GM12878 (cell line): ENCODE data around the gene UNC5B. TPM values are rescaled to one million over a fixed set of nuclear protein-coding genes. Genes with fewer than 3 reads are reported as not detected.

Experiments used
- ATAC-seq: fragments of 200-7000 bp; cut with Tn5 transposase; 3 replicates; pipeline ENCODE4 v1.9.1; 2020; ENCODE audit warnings: mild to moderate bottlenecking, moderate library complexity
- BruUV-seq: library from RNA; stranded (reverse); fragments of 400-500 nt; replicated peaks from 2 replicates; lab custom pipeline; 2021; lab: Mats Ljungman, UMichigan
- CTCF ChIA-PET: fragments of 300-600 bp; sonication (Branson Sonifier 250); formaldehyde crosslinking; extraction: SDS; loops from one replicate; lab custom pipeline; 2021; ENCODE audit warnings: inconsistent platforms; lab: Yijun Ruan, JAX
- POLR2A ChIA-PET: fragments of 350-600 bp; formaldehyde crosslinking; extraction: SDS; loops from one replicate; lab custom pipeline; 2021; ENCODE audit warnings: inconsistent platforms; lab: Charles Lee
- RAD21 ChIA-PET: fragments of 300-600 bp; sonication (Branson Sonifier 250); formaldehyde crosslinking; loops from one replicate; lab custom pipeline; 2023; ENCODE audit warnings: antibody characterized with exemption; ENCODE audit not compliant: unreplicated experiment; lab: Charles Lee
- SMC1A ChIA-PET: fragments of 300-600 bp; sonication (Branson Sonifier 250); formaldehyde crosslinking; loops from one replicate; lab custom pipeline; 2023; ENCODE audit not compliant: unreplicated experiment, uncharacterized antibody; lab: Charles Lee
- DNase-seq: peaks from one replicate; pipeline ENCODE4 v3.0.0-alpha.2; 2011; ENCODE audit warnings: low read depth, low spot score
- FAIRE-seq: peaks from 3 replicates; lab custom pipeline; 2011; peaks lifted over from hg19 to GRCh38; lab: Jason Lieb, UNC
- H2AFZ ChIP-seq: 2 replicates; pipeline ENCODE4 v1.6.0; 2011; ENCODE audit warnings: low read depth, low read length, control low read depth; ENCODE audit not compliant: control insufficient read depth
- H3K27ac ChIP-seq: 2 replicates; pipeline ENCODE4 v1.5.1; 2011; ENCODE audit warnings: control low read depth; ENCODE audit not compliant: control insufficient read depth, insufficient read depth
- H3K27me3 ChIP-seq, 2 experiments: replicated peaks in 1 of 2; 2 replicates each; pipeline versions ENCODE4 v1.6.0 to v1.6.1; 2011; ENCODE audit warnings: low read length in 1 of 2; ENCODE audit not compliant: control insufficient read depth in 2 of 2, insufficient read depth in 2 of 2
- H3K36me3 ChIP-seq, 2 experiments: 2 replicates each; pipeline ENCODE4 v1.5.1; 2011; ENCODE audit warnings: low read length in 1 of 2; ENCODE audit not compliant: control insufficient read depth in 2 of 2, insufficient read depth in 2 of 2
- H3K4me1 ChIP-seq: 2 replicates; pipeline ENCODE4 v1.6.1; 2011; ENCODE audit warnings: mild to moderate bottlenecking, low read length, moderate library complexity, mixed read lengths; ENCODE audit not compliant: control insufficient read depth, insufficient read depth
- H3K4me2 ChIP-seq: 2 replicates; pipeline ENCODE4 v1.6.0; 2011; ENCODE audit warnings: control low read depth; ENCODE audit not compliant: control insufficient read depth, insufficient read depth
- H3K4me3 ChIP-seq: fragments of 200-600 bp; sonication (generic); 2 replicates; pipeline ENCODE4 v1.5.1; 2016
- H3K79me2 ChIP-seq: 2 replicates; pipeline ENCODE4 v1.6.0; 2011; ENCODE audit warnings: low read length; ENCODE audit not compliant: control insufficient read depth, insufficient read depth
- H3K9ac ChIP-seq: 2 replicates; pipeline ENCODE4 v1.8.0; 2011; ENCODE audit warnings: low read length, control low read depth, mixed read lengths; ENCODE audit not compliant: control insufficient read depth, insufficient read depth
- H3K9me3 ChIP-seq: replicated peaks from 3 replicates; pipeline ENCODE4 v1.5.1; 2011; ENCODE audit warnings: mild to moderate bottlenecking, low read length; ENCODE audit not compliant: control insufficient read depth, insufficient read depth
- H4K20me1 ChIP-seq: 2 replicates; pipeline ENCODE4 v1.6.0; 2011; ENCODE audit not compliant: control insufficient read depth, insufficient read depth
- BACH1 ChIP-seq: fragments of 450-650 bp; IDR thresholded peaks from 2 replicates; pipeline ENCODE4 v1.6.1; 2017; ENCODE audit warnings: mild to moderate bottlenecking, borderline replicate concordance
- BRCA1 ChIP-seq: IDR thresholded peaks from 2 replicates; pipeline ENCODE4 v1.6.1; 2011; ENCODE audit warnings: low read depth, low read length, improper control_type of control experiment
- CBX5 ChIP-seq: sonication (generic); IDR thresholded peaks from 2 replicates; pipeline ENCODE4 v1.6.1; 2016; ENCODE audit warnings: low read depth, moderate library complexity, mild to moderate bottlenecking, inconsistent platforms
- CHD2 ChIP-seq: IDR thresholded peaks from 2 replicates; pipeline ENCODE4 v1.6.1; 2011; ENCODE audit warnings: low read depth, low read length, improper control_type of control experiment, borderline replicate concordance
- CREM ChIP-seq: IDR thresholded peaks from 2 replicates; pipeline ENCODE4 v1.6.1; 2014; ENCODE audit warnings: antibody characterized with exemption, low read depth
- ETV6 ChIP-seq, 2 experiments: fragments of 450-650 bp in 1 of 2; IDR thresholded peaks in 1 of 2; conservative IDR thresholded peaks in 1 of 2; 2 replicates each; pipeline ENCODE4 v1.6.1; 2014; ENCODE audit warnings: antibody characterized with exemption in 1 of 2, borderline replicate concordance in 1 of 2, low read depth in 1 of 2, mild to moderate bottlenecking in 1 of 2, moderate library complexity in 1 of 2
- GATAD2B ChIP-seq: fragments of 450-650 bp; conservative IDR thresholded peaks from 2 replicates; pipeline ENCODE4 v1.6.1; 2017; ENCODE audit warnings: low read depth, mild to moderate bottlenecking, moderate library complexity
- IKZF2 ChIP-seq, 2 experiments: fragments of 450-650 bp; IDR thresholded peaks; 2 replicates each; pipeline ENCODE4 v1.6.1; 2017; ENCODE audit warnings: mild to moderate bottlenecking in 2 of 2, moderate library complexity in 2 of 2
- MEF2A ChIP-seq: IDR thresholded peaks from 2 replicates; pipeline ENCODE4 v1.6.1; 2011; ENCODE audit warnings: low read depth, mild to moderate bottlenecking, low read length, moderate library complexity; ENCODE audit not compliant: insufficient read depth
- RB1 ChIP-seq: fragments of 450-650 bp; formaldehyde crosslinking; IDR thresholded peaks from 2 replicates; pipeline ENCODE4 v1.6.1; 2017; ENCODE audit warnings: mild to moderate bottlenecking, borderline replicate concordance
- SMAD5 ChIP-seq: IDR thresholded peaks from 2 replicates; pipeline ENCODE4 v1.6.1; 2016; ENCODE audit warnings: antibody characterized with exemption, low read depth
- SMC3 ChIP-seq: IDR thresholded peaks from 2 replicates; pipeline ENCODE4 v1.6.1; 2011; ENCODE audit warnings: low read length, improper control_type of control experiment, borderline replicate concordance
- SUZ12 ChIP-seq: fragments of 200-600 bp; sonication (generic); IDR thresholded peaks from one replicate; pipeline ENCODE4 v1.6.1; 2018; ENCODE audit warnings: antibody characterized with exemption, mild to moderate bottlenecking; ENCODE audit not compliant: unreplicated experiment
- ZBED1 ChIP-seq: IDR thresholded peaks from 2 replicates; pipeline ENCODE4 v1.6.1; 2016; ENCODE audit warnings: borderline replicate concordance
- WGBS: methylation state at CpG from one replicate; pipeline ENCODE4 v1.1.6; 2016; ENCODE audit warnings: low lambda C conversion rate; ENCODE audit not compliant: insufficient replicate concordance, insufficient coverage; ENCODE audit errors: missing lambda C conversion rate; 5-methylcytosine and 5-hydroxymethylcytosine counted together
- in situ Hi-C: fragments of 300-500 bp; cut with MboI; formaldehyde crosslinking; loops from 9 replicates; pipeline ENCODE4 v1.14.3; 2018; ENCODE audit warnings: mixed read lengths
- intact Hi-C: fragments of 100-400 bp; cut with micrococcal nuclease; formaldehyde crosslinking; loops from one replicate; pipeline ENCODE4 v1.14.2; 2022; ENCODE audit not compliant: unreplicated experiment
- polyA plus RNA-seq, 11 experiments: library from polyadenylated mRNA; depleted of rRNA in 4 of 11; unstranded in 6 of 11; stranded (reverse) in 5 of 11; fragments of >200 nt; fragmentation: Nextera tagmentation in 4 of 11; fragmentation: Illumina TruSeq in 1 of 11; extraction: Ambion mirVana in 4 of 11; extraction: Trizol in 1 of 11; gene quantifications; 1 replicate in 1 of 11; 2 replicates in 10 of 11; pipeline versions ENCODE4 v1.2.1 to v1.2.3, GENCODE V29; 2011 to 2016; ENCODE audit warnings: inconsistent platforms in 2 of 11, missing spikeins in 2 of 11, low read depth in 1 of 11
- total RNA-seq, 4 experiments: library from RNA; depleted of rRNA in 3 of 4; stranded (reverse); fragments of >200 nt in 3 of 4; fragmentation: Illumina TruSeq in 1 of 4; extraction: Trizol in 1 of 4; gene quantifications; 2 replicates each; pipeline versions ENCODE4 v1.2.1 to v1.2.3, GENCODE V29; 2013 to 2021
- TF ChIP-seq, protein P1 (sequence below): fragments of 450-650 bp; IDR thresholded peaks from 2 replicates; pipeline ENCODE4 v1.6.1; 2017; ENCODE audit warnings: low read depth, mild to moderate bottlenecking, moderate library complexity
- TF ChIP-seq, protein P2 (sequence below): fragments of 450-650 bp; IDR thresholded peaks from 2 replicates; pipeline ENCODE4 v1.6.1; 2014; ENCODE audit warnings: mild to moderate bottlenecking
- TF ChIP-seq, protein P3 (sequence below): IDR thresholded peaks from 2 replicates; pipeline ENCODE4 v1.6.1; 2011; ENCODE audit warnings: mild to moderate bottlenecking, low read depth, low read length, moderate library complexity; ENCODE audit not compliant: insufficient replicate concordance

UNC5B gene
- total and polyA plus RNA-seq, 10 of the 15 experiments (the other 5 are each of a cell fraction or from before 2014, with no cell fraction given), result 0.03 to 0.08 TPM; not detected in 8

- H3K4me1 ChIP-seq, result no peaks in the 10 kb centered on the region
- BruUV-seq, result no TSS peak
- H4K20me1 ChIP-seq, result no peaks in the 10 kb centered on the region
- ChIA-PET RAD21 (no interaction called here), POLR2A (no interaction called here)
- H3K27ac ChIP-seq, result no peak overlapping the region
- ATAC-seq, result no peak
- no peak overlapping the region for H3K9ac ChIP-seq
- no peak for DNase-seq
- H3K9me3 ChIP-seq, result no peaks in the 10 kb centered on the region
- peaks cover 10% of the 10 kb centered on the region in 2 experiments for H3K27me3 ChIP-seq
- H3K4me2 ChIP-seq, result no peak overlapping the region
- no peak for FAIRE-seq
- TF ChIP-seq BACH1 (no peak), SMC3 (no peak), ETV6 (conservative IDR thresholded peaks at IDR 0.05 in 1 of 2, IDR thresholded peaks at IDR 0.05 in 1 of 2; ENCODE audit: borderline replicate concordance in 1 of 2, low read depth in 1 of 2) (no peak), CREM (no peak), RB1 (no peak), SUZ12 (no peak), CBX5 (no peak), ZBED1 (no peak), GATAD2B (no peak), BRCA1 (no peak), CHD2 (no peak), IKZF2 (IDR thresholded peaks at IDR 0.05) (no peak), SMAD5 (no peak), MEF2A (no peak)
- TF ChIP-seq, protein P1, sequence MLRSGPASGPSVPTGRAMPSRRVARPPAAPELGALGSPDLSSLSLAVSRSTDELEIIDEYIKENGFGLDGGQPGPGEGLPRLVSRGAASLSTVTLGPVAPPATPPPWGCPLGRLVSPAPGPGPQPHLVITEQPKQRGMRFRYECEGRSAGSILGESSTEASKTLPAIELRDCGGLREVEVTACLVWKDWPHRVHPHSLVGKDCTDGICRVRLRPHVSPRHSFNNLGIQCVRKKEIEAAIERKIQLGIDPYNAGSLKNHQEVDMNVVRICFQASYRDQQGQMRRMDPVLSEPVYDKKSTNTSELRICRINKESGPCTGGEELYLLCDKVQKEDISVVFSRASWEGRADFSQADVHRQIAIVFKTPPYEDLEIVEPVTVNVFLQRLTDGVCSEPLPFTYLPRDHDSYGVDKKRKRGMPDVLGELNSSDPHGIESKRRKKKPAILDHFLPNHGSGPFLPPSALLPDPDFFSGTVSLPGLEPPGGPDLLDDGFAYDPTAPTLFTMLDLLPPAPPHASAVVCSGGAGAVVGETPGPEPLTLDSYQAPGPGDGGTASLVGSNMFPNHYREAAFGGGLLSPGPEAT, result no peak
- TF ChIP-seq, protein P2, sequence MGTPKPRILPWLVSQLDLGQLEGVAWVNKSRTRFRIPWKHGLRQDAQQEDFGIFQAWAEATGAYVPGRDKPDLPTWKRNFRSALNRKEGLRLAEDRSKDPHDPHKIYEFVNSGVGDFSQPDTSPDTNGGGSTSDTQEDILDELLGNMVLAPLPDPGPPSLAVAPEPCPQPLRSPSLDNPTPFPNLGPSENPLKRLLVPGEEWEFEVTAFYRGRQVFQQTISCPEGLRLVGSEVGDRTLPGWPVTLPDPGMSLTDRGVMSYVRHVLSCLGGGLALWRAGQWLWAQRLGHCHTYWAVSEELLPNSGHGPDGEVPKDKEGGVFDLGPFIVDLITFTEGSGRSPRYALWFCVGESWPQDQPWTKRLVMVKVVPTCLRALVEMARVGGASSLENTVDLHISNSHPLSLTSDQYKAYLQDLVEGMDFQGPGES, result no peak
- TF ChIP-seq, protein P3, sequence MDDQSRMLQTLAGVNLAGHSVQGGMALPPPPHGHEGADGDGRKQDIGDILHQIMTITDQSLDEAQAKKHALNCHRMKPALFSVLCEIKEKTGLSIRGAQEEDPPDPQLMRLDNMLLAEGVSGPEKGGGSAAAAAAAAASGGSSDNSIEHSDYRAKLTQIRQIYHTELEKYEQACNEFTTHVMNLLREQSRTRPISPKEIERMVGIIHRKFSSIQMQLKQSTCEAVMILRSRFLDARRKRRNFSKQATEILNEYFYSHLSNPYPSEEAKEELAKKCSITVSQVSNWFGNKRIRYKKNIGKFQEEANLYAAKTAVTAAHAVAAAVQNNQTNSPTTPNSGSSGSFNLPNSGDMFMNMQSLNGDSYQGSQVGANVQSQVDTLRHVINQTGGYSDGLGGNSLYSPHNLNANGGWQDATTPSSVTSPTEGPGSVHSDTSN, result no peak
- TF ChIP-seq, all 136 proteins: peak for 0
- no peak overlapping the region for H2AFZ ChIP-seq
- in situ Hi-C loops (no loop called here), intact Hi-C loops (no loop called here)
- ChIA-PET SMC1A (interaction anchor here (0.5 to 1.1 kb wide), 2 partner anchors 20 to 974 kb away, joined by 3 read pairs; no protein-coding TSS in a partner anchor), CTCF (interaction anchor here (1.0 to 1.3 kb wide), 2 partner anchors 290 to 292 kb away, joined by 3 to 5 read pairs; no protein-coding TSS in a partner anchor)
- no peak overlapping the region for H3K4me3 ChIP-seq
- H3K79me2 ChIP-seq, result no peaks in the 10 kb centered on the region
- no peaks in the 10 kb centered on the region for H3K36me3 ChIP-seq
- 0% methylated on average over 1 of the region's 1 CpG for WGBS
Measured at GRCh38 chr10:71216363-71216695, 4.0 kb downstream of the UNC5B start.
